Activated CD8-positive, alpha-beta T cell treated with anti-CD3 and anti-CD28 coated beads for 36 hours (primary cell): Measurements from ENCODE around the gene AUTS2. TPM values are rescaled to one million over a fixed set of nuclear protein-coding genes. Genes with fewer than 3 reads are reported as not detected.

Source experiments
- ATAC-seq: fragments of 200-7000 bp; cut with Tn5 transposase; one replicate; pipeline ENCODE4 v1.10.0; 2021; ENCODE audit warnings: mild to moderate bottlenecking, moderate library complexity
- CTCF ChIA-PET: fragments of 350-600 bp; sonication (Branson Sonifier 250); formaldehyde crosslinking; loops from one replicate; lab custom pipeline; 2021; ENCODE audit warnings: antibody characterized with exemption; lab: Charles Lee
- POLR2A ChIA-PET: fragments of 350-600 bp; sonication (Branson Sonifier 250); formaldehyde crosslinking; loops from one replicate; lab custom pipeline; 2021; ENCODE audit warnings: antibody characterized with exemption; lab: Charles Lee
- DNase-seq: peaks from one replicate; pipeline ENCODE4 v3.0.0-alpha.2; 2020
- H3K27ac Mint-ChIP-seq: one replicate; pipeline ENCODE4 v1.8.0; 2021; ENCODE audit warnings: mild to moderate bottlenecking, mixed read lengths
- H3K27me3 Mint-ChIP-seq: one replicate; pipeline ENCODE4 v1.8.0; 2021; ENCODE audit warnings: mixed read lengths
- H3K36me3 Mint-ChIP-seq: one replicate; pipeline ENCODE4 v1.8.0; 2021; ENCODE audit warnings: low read depth, mixed read lengths
- H3K4me1 Mint-ChIP-seq: one replicate; pipeline ENCODE4 v1.8.0; 2021; ENCODE audit warnings: low read depth, mixed read lengths
- H3K4me3 Mint-ChIP-seq: one replicate; pipeline ENCODE4 v1.8.0; 2021; ENCODE audit warnings: mild to moderate bottlenecking, moderate library complexity, mixed read lengths
- H3K9me3 Mint-ChIP-seq: one replicate; pipeline ENCODE4 v1.8.0; 2021; ENCODE audit warnings: mixed read lengths
- intact Hi-C: fragments of 100-400 bp; cut with micrococcal nuclease; formaldehyde crosslinking; loops from one replicate; pipeline ENCODE4 v1.10.0; 2022
- total RNA-seq, 2 experiments: library from RNA; stranded (reverse); gene quantifications; one replicate each; pipeline ENCODE4 v1.2.3, GENCODE V29; 2021
- TF ChIP-seq, protein P1 (sequence below): fragments of 200-600 bp; IDR thresholded peaks from one replicate; pipeline ENCODE4 v1.8.0; 2022; ENCODE audit warnings: antibody characterized with exemption, mild to moderate bottlenecking

Gene AUTS2
- total RNA-seq, 2 experiments from 2014 or later, result 3.1 to 3.3 TPM

- Mint-ChIP-seq H3K27ac (no peak overlapping the region), H3K9me3 (no peaks in the 10 kb centered on the region), H3K4me3 (no peak overlapping the region), H3K27me3 (no peaks in the 10 kb centered on the region), H3K36me3 (no peaks in the 10 kb centered on the region), H3K4me1 (no peaks in the 10 kb centered on the region)
- ChIA-PET POLR2A (no interaction called here), CTCF (interaction anchor here (1.0 kb wide), 2 partner anchors 8 to 9 kb away, joined by 3 to 4 read pairs; no protein-coding TSS in a partner anchor)
- TF ChIP-seq, protein P1, sequence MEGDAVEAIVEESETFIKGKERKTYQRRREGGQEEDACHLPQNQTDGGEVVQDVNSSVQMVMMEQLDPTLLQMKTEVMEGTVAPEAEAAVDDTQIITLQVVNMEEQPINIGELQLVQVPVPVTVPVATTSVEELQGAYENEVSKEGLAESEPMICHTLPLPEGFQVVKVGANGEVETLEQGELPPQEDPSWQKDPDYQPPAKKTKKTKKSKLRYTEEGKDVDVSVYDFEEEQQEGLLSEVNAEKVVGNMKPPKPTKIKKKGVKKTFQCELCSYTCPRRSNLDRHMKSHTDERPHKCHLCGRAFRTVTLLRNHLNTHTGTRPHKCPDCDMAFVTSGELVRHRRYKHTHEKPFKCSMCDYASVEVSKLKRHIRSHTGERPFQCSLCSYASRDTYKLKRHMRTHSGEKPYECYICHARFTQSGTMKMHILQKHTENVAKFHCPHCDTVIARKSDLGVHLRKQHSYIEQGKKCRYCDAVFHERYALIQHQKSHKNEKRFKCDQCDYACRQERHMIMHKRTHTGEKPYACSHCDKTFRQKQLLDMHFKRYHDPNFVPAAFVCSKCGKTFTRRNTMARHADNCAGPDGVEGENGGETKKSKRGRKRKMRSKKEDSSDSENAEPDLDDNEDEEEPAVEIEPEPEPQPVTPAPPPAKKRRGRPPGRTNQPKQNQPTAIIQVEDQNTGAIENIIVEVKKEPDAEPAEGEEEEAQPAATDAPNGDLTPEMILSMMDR, result no peak
- ATAC-seq (no peak), DNase-seq (peak; percentile 9)
- intact Hi-C loops, result no loop called here
These were observed 333.9 kb downstream of the AUTS2 start for GRCh38 chr7:69932034-69932628.

- Mint-ChIP-seq H3K27me3 (no peaks in the 10 kb centered on the region), H3K4me3 (no peak overlapping the region), H3K4me1 (no peaks in the 10 kb centered on the region), H3K36me3 (no peaks in the 10 kb centered on the region), H3K27ac (no peak overlapping the region), H3K9me3 (no peaks in the 10 kb centered on the region)
- ATAC-seq (no peak), DNase-seq (no peak)
- ChIA-PET CTCF (no interaction called here), POLR2A (no interaction called here)
- intact Hi-C loops, result no loop called here
- TF ChIP-seq, protein P1, result no peak
These were observed 336.0 kb downstream of the AUTS2 start for GRCh38 chr7:69934144-69934903.

- intact Hi-C loops, result no loop called here
- POLR2A ChIA-PET, result no interaction called here
- Mint-ChIP-seq H3K27ac (no peak overlapping the region), H3K27me3 (no peaks in the 10 kb centered on the region), H3K4me3 (no peak overlapping the region), H3K4me1 (no peaks in the 10 kb centered on the region), H3K36me3 (no peaks in the 10 kb centered on the region), H3K9me3 (no peaks in the 10 kb centered on the region)
- no peak for DNase-seq
- ATAC-seq, result no peak
- TF ChIP-seq, protein P1, result no peak
- CTCF ChIA-PET, result no interaction called here
These were observed 336.8 kb downstream of the AUTS2 start for GRCh38 chr7:69935107-69935506.

DNA sequence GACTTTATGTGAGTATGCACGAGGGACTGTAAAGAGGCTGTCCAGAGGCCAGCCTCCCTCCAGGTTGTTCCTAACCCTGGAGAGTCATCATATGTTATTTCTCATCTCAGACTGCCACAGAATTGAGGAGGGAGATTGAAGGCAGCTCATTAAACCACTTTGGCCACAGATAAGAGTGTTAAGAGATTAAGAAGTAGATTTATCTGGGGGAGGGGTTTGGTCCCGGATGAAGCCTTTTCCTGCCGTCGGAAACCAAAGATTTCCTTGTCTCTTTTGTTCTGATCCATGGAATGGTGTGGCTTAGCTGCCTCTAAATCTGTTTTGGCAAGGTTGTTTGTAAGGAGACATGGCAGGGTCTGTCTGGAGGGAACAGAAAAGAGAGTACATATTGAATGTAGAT, 338.8 kb downstream of the AUTS2 start:
- intact Hi-C loops, result no loop called here
- no peak for ATAC-seq
- Mint-ChIP-seq H3K27ac (no peak overlapping the region), H3K4me1 (no peaks in the 10 kb centered on the region), H3K4me3 (no peak overlapping the region), H3K36me3 (no peaks in the 10 kb centered on the region), H3K27me3 (no peaks in the 10 kb centered on the region), H3K9me3 (no peaks in the 10 kb centered on the region)
- POLR2A ChIA-PET, result no interaction called here
- CTCF ChIA-PET, result no interaction called here
- TF ChIP-seq, protein P1, result no peak
- DNase-seq, result no peak

DNA sequence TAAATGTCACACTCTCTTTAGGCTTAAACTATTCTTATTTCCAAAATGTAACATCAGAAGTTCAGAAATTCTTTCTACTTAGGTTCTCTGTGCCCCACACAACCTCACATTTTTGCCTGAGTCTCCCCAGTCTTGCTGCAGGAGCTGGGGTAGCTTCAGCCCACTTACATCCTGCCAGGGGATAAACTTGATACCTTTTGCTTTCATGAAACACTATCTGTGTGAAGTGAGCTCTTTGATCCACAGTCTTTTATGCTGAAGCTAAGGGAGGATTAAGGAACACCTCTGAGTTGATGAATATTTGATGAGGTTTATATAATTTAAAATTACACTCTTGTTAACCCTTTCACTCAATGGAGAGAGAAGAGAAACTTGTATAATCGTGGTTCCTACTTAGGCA, 341.0 kb downstream of the AUTS2 start:
- no peaks in the 10 kb centered on the region for H3K9me3 Mint-ChIP-seq
- TF ChIP-seq, protein P1, result no peak
- no peak overlapping the region for H3K27ac Mint-ChIP-seq
- ATAC-seq, result no peak
- no peak overlapping the region for H3K4me3 Mint-ChIP-seq
- no peaks in the 10 kb centered on the region for H3K36me3 Mint-ChIP-seq
- intact Hi-C loops, result no loop called here
- DNase-seq, result no peak
- ChIA-PET CTCF (no interaction called here), POLR2A (no interaction called here)
- no peaks in the 10 kb centered on the region for H3K27me3 Mint-ChIP-seq
- H3K4me1 Mint-ChIP-seq, result no peaks in the 10 kb centered on the region
